Body of pancreas (tissue), 4 donors: ENCODE measurements around the gene FCN3.

Source experiments
- CTCF ChIP-seq, 7 experiments: fragments of 450-650 bp in 4 of 7; fragments of 200-600 bp in 3 of 7; sonication (generic) in 3 of 7; IDR thresholded peaks; one replicate each; pipeline ENCODE4 v1.5.1; 2016 to 2019; ENCODE audit warnings: antibody characterized with exemption in 7 of 7
- POLR2A ChIP-seq, 3 donors: fragments of 450-650 bp; IDR thresholded peaks; one replicate each; pipeline ENCODE4 v1.6.1; 2016; ENCODE audit warnings: antibody characterized with exemption in 3 of 3, mild to moderate bottlenecking in 2 of 3

GRCh38 chr1:27335506-27336422 lies 38.9 kb downstream of the FCN3 start:
- TF ChIP-seq CTCF (IDR thresholded peaks at IDR 0.05), result no peak
- TF ChIP-seq POLR2A (IDR thresholded peaks at IDR 0.05), result no peak
